Measurements from ENCODE around the gene CALHM1. TPM values are rescaled to one million over a fixed set of nuclear protein-coding genes. Genes with fewer than 3 reads are reported as not detected.

Gene CALHM1
- total RNA-seq, 4 donors from 2014 or later: not detected

DNA sequence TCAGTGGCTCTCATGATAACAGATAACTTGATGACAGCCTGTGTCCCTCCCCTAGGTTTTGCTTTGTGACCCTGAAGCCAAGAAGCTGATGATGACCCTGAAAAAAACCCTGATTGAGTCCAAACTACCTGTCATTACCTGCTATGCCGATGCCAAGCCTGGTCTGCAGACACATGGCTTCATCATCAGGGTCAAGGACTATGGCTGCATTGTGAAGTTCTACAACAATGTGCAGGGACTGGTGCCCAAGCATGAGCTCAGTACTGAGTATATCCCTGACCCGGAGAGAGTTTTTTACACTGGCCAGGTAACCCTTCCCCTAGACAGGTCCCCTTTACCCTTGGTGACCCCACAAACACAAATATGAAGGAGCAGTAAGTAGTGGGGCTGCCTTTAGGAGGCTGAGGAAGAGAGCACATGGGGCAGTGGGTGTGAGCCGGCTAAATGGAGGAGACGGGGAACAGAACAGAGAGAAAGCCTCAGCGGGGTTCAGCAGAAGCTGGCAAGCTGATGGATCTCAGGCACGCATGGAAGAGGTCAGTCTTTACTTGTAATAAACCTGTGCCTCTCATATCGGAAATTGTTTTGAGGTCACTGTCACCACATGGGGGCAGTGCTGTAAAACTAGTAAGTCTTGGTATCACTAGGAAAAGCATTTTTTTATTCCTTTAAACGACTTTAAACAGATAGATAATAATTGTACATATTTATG is 42.1 kb downstream of the CALHM1 start:
- TF ChIP-seq CTCF (IDR thresholded peaks at IDR 0.05): peak; percentile 47 to 76 (median 56)
- TF ChIP-seq POLR2A (IDR thresholded peaks at IDR 0.05): no peak
- WGBS, 2 donors: 44 to 49% methylated on average over 7 to 8 of the region's 8 CpGs
- peaks cover 0 to 100% (median 56%) of the 10 kb centered on the region in 3 donors for H3K36me3 ChIP-seq

DNA sequence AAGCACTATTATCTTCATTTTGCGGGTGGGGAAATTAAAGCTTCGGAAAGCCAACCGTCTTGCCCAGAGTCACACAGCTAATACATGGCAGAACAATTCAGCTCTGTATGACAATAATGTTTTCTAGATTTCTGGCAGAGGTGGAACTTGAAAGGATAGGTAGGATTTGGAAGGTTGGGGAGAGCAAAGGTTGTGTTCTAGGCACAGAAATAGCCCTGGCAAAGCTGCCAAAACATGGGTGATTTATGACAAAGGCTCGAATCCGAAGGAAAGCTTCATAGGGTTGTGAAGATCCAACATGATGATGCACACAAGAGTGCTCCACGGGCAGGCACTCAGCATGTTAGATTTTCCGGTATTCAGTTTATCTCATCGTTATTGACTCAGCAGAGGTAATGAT is 43.1 kb downstream of the CALHM1 start:
- Histone ChIP-seq H3K9me3 (no peaks in the 10 kb centered on the region), H3K27me3 (no peaks in the 10 kb centered on the region), H3K36me3 (peaks cover 0 to 100% (median 47%) of the 10 kb centered on the region in 3 donors), H3K4me3 (no peak overlapping the region), H3K27ac (no peak overlapping the region), H3K4me1 (no peaks in the 10 kb centered on the region)
- 78 to 80% methylated on average over 8 of the region's 8 CpGs for WGBS, 2 donors
- no peak for DNase-seq (ENCODE audit: low spot score in 2 of 2)
- no peak for TF ChIP-seq POLR2A (IDR thresholded peaks at IDR 0.05)
- no peak for TF ChIP-seq EP300 (IDR thresholded peaks at IDR 0.05)
- TF ChIP-seq CTCF (IDR thresholded peaks at IDR 0.05): no peak

More for the DNA sequence above, 42.1 kb downstream of the CALHM1 start:
- no peaks in the 10 kb centered on the region for H3K4me1 ChIP-seq
- no peaks in the 10 kb centered on the region for H3K9me3 ChIP-seq
- no peak overlapping the region for H3K4me3 ChIP-seq
- DNase-seq (ENCODE audit: low spot score in 2 of 2): peak; percentile 64 to 93
- no peak overlapping the region for H3K27ac ChIP-seq
- H3K27me3 ChIP-seq: no peaks in the 10 kb centered on the region

DNA sequence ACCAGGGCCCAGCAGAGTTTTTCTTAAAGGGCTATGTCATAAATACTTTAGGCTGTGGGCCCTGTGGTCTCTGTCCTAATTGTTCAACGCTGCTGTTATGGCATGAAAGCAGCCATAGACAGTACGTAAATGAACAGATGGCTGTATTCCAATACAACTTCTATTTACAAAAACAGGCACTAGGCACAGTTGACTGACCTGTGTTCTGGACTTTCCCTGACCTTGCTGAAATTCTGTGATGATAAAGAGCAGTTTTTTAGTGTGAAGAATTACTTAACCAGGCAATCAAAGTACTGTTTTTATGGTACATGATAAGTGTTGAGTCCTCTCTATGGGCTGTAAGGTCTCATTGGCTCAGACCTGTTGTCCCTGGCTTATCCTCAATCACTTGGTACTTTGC is 45.1 kb downstream of the CALHM1 start:
- no peak for DNase-seq (ENCODE audit: low spot score in 2 of 2)
- Histone ChIP-seq H3K4me3 (no peak overlapping the region), H3K27me3 (no peaks in the 10 kb centered on the region), H3K27ac (no peak overlapping the region), H3K36me3 (peaks cover 0 to 99% (median 46%) of the 10 kb centered on the region in 3 donors), H3K4me1 (no peaks in the 10 kb centered on the region), H3K9me3 (no peaks in the 10 kb centered on the region)
- TF ChIP-seq CTCF (IDR thresholded peaks at IDR 0.05) (no peak), POLR2A (IDR thresholded peaks at IDR 0.05) (no peak), EP300 (IDR thresholded peaks at IDR 0.05) (no peak)
- 69 to 70% methylated on average over 2 of the region's 2 CpGs for WGBS, 2 donors

Other genes starting within 250 kb of the CALHM1 start
- not detected for gene RPEL1, start 213.0 kb downstream of the CALHM1 start, total RNA-seq
- gene INA, start 181.8 kb downstream of the CALHM1 start, total RNA-seq: not detected
- gene PCGF6, start 107.8 kb downstream of the CALHM1 start, total RNA-seq: 10 to 100 TPM; 22.1 to 35.4 (median 25.4) TPM
- gene TAF5, start 90.9 kb downstream of the CALHM1 start, total RNA-seq: 1 to 10 TPM; 3.9 to 9.4 (median 7.0) TPM
- 100 to 1,000 TPM; 139 to 343 (median 202) TPM for gene ATP5MK, start 62.4 kb downstream of the CALHM1 start, total RNA-seq
- gene PDCD11, start 62.3 kb downstream of the CALHM1 start, total RNA-seq: 10 to 100 TPM; 15.3 to 23.7 (median 17.5) TPM
- gene CALHM2, start 6.5 kb downstream of the CALHM1 start, total RNA-seq: 100 to 1,000 TPM in 1 of 4 donors, 10 to 100 TPM in 3; 61.4 to 119 (median 65.6) TPM
- gene CALHM3, start 20.3 kb upstream of the CALHM1 start, total RNA-seq: not detected
- gene NEURL1, start 34.8 kb upstream of the CALHM1 start, total RNA-seq: under 1 TPM in 2 of 4 donors, not detected in 2; 0.39 to 0.60 TPM